Gastrocnemius medialis (tissue), 4 donors: ENCODE results near the gene CBX1.

ENCODE experiments used
- POLR2A ChIP-seq, 2 donors: fragments of 450-650 bp; IDR thresholded peaks; one replicate each; pipeline ENCODE4 v1.6.1; 2017; ENCODE audit warnings: antibody characterized with exemption in 2 of 2, mild to moderate bottlenecking in 2 of 2, moderate library complexity in 2 of 2
- TF ChIP-seq, protein P1 (sequence below), 5 experiments: fragments of 450-650 bp in 3 of 5; fragments of 200-600 bp in 2 of 5; sonication (generic) in 2 of 5; IDR thresholded peaks in 4 of 5; conservative IDR thresholded peaks in 1 of 5; 1 replicate in 4 of 5; 2 replicates in 1 of 5; pipeline ENCODE4 v1.5.1; 2016 to 2019; ENCODE audit warnings: antibody characterized with exemption in 5 of 5, mild to moderate bottlenecking in 3 of 5, moderate library complexity in 3 of 5

GRCh38 chr17:48043176-48043575 is 58.1 kb downstream of the CBX1 start:
- no peak for TF ChIP-seq POLR2A (IDR thresholded peaks at IDR 0.05)
- TF ChIP-seq, protein P1, sequence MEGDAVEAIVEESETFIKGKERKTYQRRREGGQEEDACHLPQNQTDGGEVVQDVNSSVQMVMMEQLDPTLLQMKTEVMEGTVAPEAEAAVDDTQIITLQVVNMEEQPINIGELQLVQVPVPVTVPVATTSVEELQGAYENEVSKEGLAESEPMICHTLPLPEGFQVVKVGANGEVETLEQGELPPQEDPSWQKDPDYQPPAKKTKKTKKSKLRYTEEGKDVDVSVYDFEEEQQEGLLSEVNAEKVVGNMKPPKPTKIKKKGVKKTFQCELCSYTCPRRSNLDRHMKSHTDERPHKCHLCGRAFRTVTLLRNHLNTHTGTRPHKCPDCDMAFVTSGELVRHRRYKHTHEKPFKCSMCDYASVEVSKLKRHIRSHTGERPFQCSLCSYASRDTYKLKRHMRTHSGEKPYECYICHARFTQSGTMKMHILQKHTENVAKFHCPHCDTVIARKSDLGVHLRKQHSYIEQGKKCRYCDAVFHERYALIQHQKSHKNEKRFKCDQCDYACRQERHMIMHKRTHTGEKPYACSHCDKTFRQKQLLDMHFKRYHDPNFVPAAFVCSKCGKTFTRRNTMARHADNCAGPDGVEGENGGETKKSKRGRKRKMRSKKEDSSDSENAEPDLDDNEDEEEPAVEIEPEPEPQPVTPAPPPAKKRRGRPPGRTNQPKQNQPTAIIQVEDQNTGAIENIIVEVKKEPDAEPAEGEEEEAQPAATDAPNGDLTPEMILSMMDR (IDR thresholded peaks at IDR 0.05 in 4 of 5, conservative IDR thresholded peaks at IDR 0.05 in 1 of 5) = no peak
